GM10266 (cell line): Measurements from ENCODE around the gene ADGRF5.

ENCODE experiments used
- DNase-seq: peaks from one replicate; pipeline ENCODE4 v3.0.0; 2012; ENCODE audit errors: extremely low spot score
- CTCF ChIP-seq: IDR thresholded peaks from 2 replicates; pipeline ENCODE4 v1.5.1; 2012; ENCODE audit warnings: mild to moderate bottlenecking, low read depth; ENCODE audit not compliant: control insufficient read depth, insufficient read depth; ENCODE audit errors: missing control alignments

ADGRF5 gene

GRCh38 chr6:46961711-46962110 lies 40.0 kb upstream of the ADGRF5 start:
- no peak for TF ChIP-seq CTCF
- no peak for DNase-seq

- TF ChIP-seq CTCF, result no peak
- DNase-seq, result no peak
These were observed 39.5 kb upstream of the ADGRF5 start for GRCh38 chr6:46961232-46961631.

- DNase-seq, result no peak
- TF ChIP-seq CTCF, result no peak
These were observed 37.7 kb upstream of the ADGRF5 start for GRCh38 chr6:46959419-46959818.

GRCh38 chr6:46956409-46956808 lies 34.7 kb upstream of the ADGRF5 start:
- no peak for DNase-seq
- no peak for TF ChIP-seq CTCF

GRCh38 chr6:46954837-46955451 lies 33.2 kb upstream of the ADGRF5 start:
- DNase-seq, result no peak
- TF ChIP-seq CTCF, result no peak

- no peak for DNase-seq
- no peak for TF ChIP-seq CTCF
These were observed 32.2 kb upstream of the ADGRF5 start for GRCh38 chr6:46953921-46954320.

GRCh38 chr6:46949632-46950280 lies 28.0 kb upstream of the ADGRF5 start:
- TF ChIP-seq CTCF, result no peak
- DNase-seq, result no peak
